Transverse colon (tissue), 3 donors: ENCODE data around the gene RORB.

Source experiments
- CTCF ChIP-seq, 5 experiments: fragments of 200-600 bp in 3 of 5; fragments of 450-650 bp in 2 of 5; sonication (generic) in 3 of 5; IDR thresholded peaks; 1 replicate in 2 of 5; 2 replicates in 3 of 5; pipeline ENCODE4 v1.5.1; 2016 to 2017; ENCODE audit warnings: antibody characterized with exemption in 5 of 5, inconsistent platforms in 3 of 5, mild to moderate bottlenecking in 2 of 5, moderate library complexity in 1 of 5
- POLR2A ChIP-seq: fragments of 450-650 bp; IDR thresholded peaks from one replicate; pipeline ENCODE4 v1.6.1; 2016; ENCODE audit warnings: antibody characterized with exemption, mild to moderate bottlenecking, moderate library complexity

- no peak for TF ChIP-seq CTCF (IDR thresholded peaks at IDR 0.05)
- no peak for TF ChIP-seq POLR2A
These were observed at the start of gene RORB for GRCh38 chr9:74496819-74497747.
